ENCODE data around the gene NDUFS4. TPM values are rescaled to one million over a fixed set of nuclear protein-coding genes. Genes with fewer than 3 reads are reported as not detected.
A peak's percentile ranks its signal among the peaks of the same experiment; 100 is the strongest.

NDUFS4 gene
- total RNA-seq, 1 experiment from 2014 or later = 92.9 TPM

- peaks cover 4% of the 10 kb centered on the region for H3K9me3 ChIP-seq (ENCODE audit: control insufficient read depth, low read depth, low read length)
- H2AK5ac ChIP-seq (ENCODE audit: insufficient read length, low read length) = no peak overlapping the region
- H3K79me1 ChIP-seq (ENCODE audit: insufficient read depth, low read depth, low read length, poor library complexity, severe bottlenecking) = no peaks in the 10 kb centered on the region
- no peak overlapping the region for H3K9ac ChIP-seq (ENCODE audit: extremely low read depth, insufficient read length, low read length)
- H3K23ac ChIP-seq (ENCODE audit: insufficient read length, low read depth, low read length) = no peak overlapping the region
- H2BK20ac ChIP-seq (ENCODE audit: low read depth, low read length, poor library complexity, severe bottlenecking) = no peak overlapping the region
- H3K4ac ChIP-seq (ENCODE audit: low read depth, low read length) = no peak overlapping the region
- no peak for DNase-seq
- no peak overlapping the region for H2BK120ac ChIP-seq (ENCODE audit: low read depth, low read length, poor library complexity, severe bottlenecking)
- H4K91ac ChIP-seq (ENCODE audit: insufficient read length, low read depth, low read length) = no peak overlapping the region
- TF ChIP-seq, protein P1, sequence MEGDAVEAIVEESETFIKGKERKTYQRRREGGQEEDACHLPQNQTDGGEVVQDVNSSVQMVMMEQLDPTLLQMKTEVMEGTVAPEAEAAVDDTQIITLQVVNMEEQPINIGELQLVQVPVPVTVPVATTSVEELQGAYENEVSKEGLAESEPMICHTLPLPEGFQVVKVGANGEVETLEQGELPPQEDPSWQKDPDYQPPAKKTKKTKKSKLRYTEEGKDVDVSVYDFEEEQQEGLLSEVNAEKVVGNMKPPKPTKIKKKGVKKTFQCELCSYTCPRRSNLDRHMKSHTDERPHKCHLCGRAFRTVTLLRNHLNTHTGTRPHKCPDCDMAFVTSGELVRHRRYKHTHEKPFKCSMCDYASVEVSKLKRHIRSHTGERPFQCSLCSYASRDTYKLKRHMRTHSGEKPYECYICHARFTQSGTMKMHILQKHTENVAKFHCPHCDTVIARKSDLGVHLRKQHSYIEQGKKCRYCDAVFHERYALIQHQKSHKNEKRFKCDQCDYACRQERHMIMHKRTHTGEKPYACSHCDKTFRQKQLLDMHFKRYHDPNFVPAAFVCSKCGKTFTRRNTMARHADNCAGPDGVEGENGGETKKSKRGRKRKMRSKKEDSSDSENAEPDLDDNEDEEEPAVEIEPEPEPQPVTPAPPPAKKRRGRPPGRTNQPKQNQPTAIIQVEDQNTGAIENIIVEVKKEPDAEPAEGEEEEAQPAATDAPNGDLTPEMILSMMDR (conservative IDR thresholded peaks at IDR 0.05) = no peak
- H3K18ac ChIP-seq (ENCODE audit: insufficient read length, low read depth, low read length) = no peak overlapping the region
- no peaks in the 10 kb centered on the region for H4K20me1 ChIP-seq (ENCODE audit: control insufficient read depth, insufficient read depth, insufficient read length)
- H3K4me2 ChIP-seq (ENCODE audit: insufficient read depth, insufficient read length, low read length) = no peak overlapping the region
- no peaks in the 10 kb centered on the region for H3K27me3 Mint-ChIP-seq (ENCODE audit: low read depth)
- no peak overlapping the region for H3K14ac ChIP-seq (ENCODE audit: insufficient read depth, low read length)
- H3K23me2 ChIP-seq (ENCODE audit: insufficient read length, low read depth, low read length, poor library complexity, severe bottlenecking) = no peaks in the 10 kb centered on the region
- no peaks in the 10 kb centered on the region for H3K4me1 ChIP-seq (ENCODE audit: insufficient read depth, low read length)
- H3K4me3 Mint-ChIP-seq = no peak overlapping the region
- H3K36me3 Mint-ChIP-seq (ENCODE audit: insufficient read depth in 1 of 3, low read depth in 3 of 3) = peaks cover 6 to 25% (median 14%) of the 10 kb centered on the region in 3 experiments
- H2AFZ ChIP-seq (ENCODE audit: low read length) = no peak overlapping the region
- peak overlapping the region in 1 of 3 experiments; percentile 81; a peak in 1 of 7 replicates for H3K27ac Mint-ChIP-seq
- H3K56ac ChIP-seq (ENCODE audit: insufficient read length, low read depth, low read length) = no peak overlapping the region
- H2BK15ac ChIP-seq (ENCODE audit: low read depth, low read length) = no peak overlapping the region
- H3K27me3 ChIP-seq (ENCODE audit: insufficient read depth, low read length) = no peaks in the 10 kb centered on the region
- no peak overlapping the region for H3K27ac ChIP-seq (ENCODE audit: insufficient read length, low read depth, low read length)
- no peaks in the 10 kb centered on the region for H3K4me1 Mint-ChIP-seq
- no peak overlapping the region for H4K8ac ChIP-seq (replicated peaks; ENCODE audit: insufficient read length, low read depth, low read length)
- no peak overlapping the region for H3T11ph ChIP-seq (ENCODE audit: low read length)
- no peaks in the 10 kb centered on the region for H3K79me2 ChIP-seq (ENCODE audit: insufficient read depth, low read length)
- H4K5ac ChIP-seq (ENCODE audit: insufficient read length, low read depth, low read length) = no peak overlapping the region
- H2BK5ac ChIP-seq (ENCODE audit: insufficient read length, low read length) = no peak overlapping the region
- peaks cover 31 to 34% of the 10 kb centered on the region in 2 experiments for H3K9me3 Mint-ChIP-seq
- no peak overlapping the region for H2BK12ac ChIP-seq (ENCODE audit: insufficient read length, low read depth, low read length)
Observed at GRCh38 chr5:53512539-53512938, 47.9 kb upstream of the NDUFS4 start.
